T-helper 2 cell (primary cell): Measurements from ENCODE around the gene CHIT1.
"Not testable (repeated sequence)": the region's sequence is repeated elsewhere in the genome, so short reads cannot be mapped to it uniquely, and the experiment has no call there.

Source experiments
- DNase-seq, 5 experiments: peaks; one replicate each; pipeline versions ENCODE4 v3.0.0 to v3.0.0-alpha.2; 2012 to 2022

The CHIT1 gene

GRCh38 chr1:203265541-203265940, 36.1 kb upstream of the CHIT1 start:
- no peak for DNase-seq

- no peak for DNase-seq
Measured at GRCh38 chr1:203264052-203264501, 34.6 kb upstream of the CHIT1 start.

DNA sequence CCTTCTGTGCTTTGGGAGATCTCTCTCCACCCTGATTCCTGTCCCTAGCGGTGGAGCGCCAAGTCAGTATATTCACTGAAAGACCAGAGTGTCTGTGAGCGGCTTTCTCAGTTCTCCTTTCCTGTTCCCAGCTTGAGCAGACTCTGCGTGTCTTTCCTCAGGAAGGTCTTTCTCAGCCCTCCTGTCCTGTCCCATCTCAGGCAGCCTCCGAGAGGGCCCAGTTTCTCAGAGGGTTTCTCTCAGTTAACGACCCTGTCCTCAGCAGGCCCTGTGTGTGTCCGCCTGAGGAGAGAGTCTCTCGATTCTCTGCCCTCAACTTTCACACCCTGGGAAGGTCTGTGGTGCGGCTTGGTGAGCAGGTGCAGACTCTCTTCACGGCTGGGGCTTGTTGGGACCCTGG, 34.0 kb upstream of the CHIT1 start:
- DNase-seq, result no peak

DNA sequence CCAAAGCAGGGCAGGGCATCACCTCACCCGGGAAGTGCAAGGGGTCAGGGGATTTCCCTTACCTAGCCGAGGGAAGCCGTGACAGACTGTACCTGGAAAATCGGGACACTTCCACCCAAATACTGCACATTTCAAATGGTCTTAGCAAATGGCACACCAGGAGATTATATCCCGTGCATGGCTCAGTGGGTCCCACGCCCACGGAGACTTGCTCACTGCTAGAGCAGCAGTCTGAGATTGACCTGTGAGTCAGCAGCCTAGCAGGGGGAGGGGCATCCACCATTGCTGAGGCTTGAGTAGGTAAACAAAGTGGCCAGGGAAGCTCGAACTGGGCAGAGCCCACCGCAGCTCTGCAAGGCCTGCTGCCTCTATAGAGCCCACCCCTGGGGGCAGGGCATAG, 27.2 kb upstream of the CHIT1 start:
- not testable (repeated sequence) for DNase-seq

- not testable (repeated sequence) for DNase-seq
Measured at GRCh38 chr1:203254782-203255181, 25.3 kb upstream of the CHIT1 start.

GRCh38 chr1:203252678-203253077, 23.2 kb upstream of the CHIT1 start:
- DNase-seq, result no peak

DNA sequence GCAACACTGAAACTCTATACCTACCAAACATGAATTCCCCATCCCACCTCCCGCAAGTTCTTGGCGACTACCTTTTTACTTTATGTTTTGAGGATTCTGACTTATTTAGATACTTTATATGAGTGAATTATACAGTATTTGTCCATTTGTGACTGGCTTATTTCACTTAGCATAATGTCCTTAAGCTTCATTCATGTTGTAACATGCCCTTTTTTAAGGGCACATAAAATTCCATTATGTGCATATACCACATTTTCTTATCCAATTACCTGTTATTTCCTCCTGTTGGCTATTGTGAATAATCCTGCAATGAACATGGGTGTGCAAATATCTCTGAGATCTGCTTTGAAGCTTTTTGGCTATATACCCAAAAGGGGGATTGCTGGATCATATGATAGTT, 22.0 kb upstream of the CHIT1 start:
- no peak for DNase-seq

DNA sequence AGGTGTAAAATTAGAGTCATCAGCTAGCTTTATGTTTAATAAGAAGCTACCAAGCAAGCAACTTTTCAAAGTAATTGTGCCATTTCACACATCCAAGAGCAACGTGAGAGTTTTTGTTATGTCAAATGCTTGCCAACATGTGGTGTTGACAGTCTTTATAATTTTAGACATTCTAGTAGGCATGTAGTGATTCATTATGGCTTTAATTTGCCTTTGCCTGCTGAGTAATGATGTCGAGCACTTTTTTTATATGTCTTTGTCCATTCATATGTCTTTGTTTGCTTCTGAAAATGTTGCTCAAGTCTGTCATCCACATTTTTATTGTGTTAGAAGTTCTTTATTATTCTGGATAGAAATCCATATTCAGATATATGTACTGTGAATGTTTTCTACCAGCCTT, 21.4 kb upstream of the CHIT1 start:
- no peak for DNase-seq

- no peak for DNase-seq
Measured at GRCh38 chr1:203244776-203245175, 15.3 kb upstream of the CHIT1 start.

GRCh38 chr1:203241708-203242107, 12.2 kb upstream of the CHIT1 start:
- DNase-seq, result not testable (repeated sequence)

DNA sequence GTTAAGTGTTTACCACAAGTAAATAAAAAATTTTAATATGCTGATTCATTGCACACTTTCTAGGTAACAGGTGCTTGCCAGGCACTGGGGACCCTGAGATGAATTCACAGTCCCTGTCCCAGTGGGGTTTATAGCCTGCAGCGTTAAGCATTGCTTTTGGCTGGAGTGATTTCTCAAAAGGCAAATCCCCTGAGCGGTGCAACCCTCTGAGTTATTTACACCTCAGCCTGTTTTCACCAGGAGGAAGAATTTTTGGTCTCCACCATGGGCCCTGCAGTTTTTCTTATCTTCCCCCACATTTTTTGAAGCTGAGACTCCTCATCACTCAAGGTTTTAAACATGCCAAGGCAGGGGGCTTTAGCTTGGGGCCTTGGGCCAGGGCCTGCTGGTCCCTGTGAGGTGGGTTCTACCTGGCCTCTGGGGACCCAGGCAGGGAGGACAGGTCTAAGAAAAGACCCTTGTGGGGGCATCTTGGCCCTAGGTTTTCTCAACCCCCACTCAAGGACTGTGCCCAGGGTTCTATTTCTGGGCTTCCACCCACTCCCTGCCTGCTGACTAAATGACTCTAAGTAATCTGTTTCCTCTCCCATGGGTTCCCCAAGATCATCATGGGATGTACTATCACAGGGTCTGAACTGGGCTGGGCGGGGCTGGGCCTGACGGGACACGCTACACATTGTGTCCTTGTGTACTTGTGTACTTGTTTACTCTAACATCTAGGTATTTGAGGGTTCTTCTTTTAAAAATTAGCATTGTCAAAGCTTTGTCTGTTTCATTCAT, 10.2 kb upstream of the CHIT1 start:
- no peak for DNase-seq

GRCh38 chr1:203239081-203239480, 9.6 kb upstream of the CHIT1 start:
- no peak for DNase-seq

DNA sequence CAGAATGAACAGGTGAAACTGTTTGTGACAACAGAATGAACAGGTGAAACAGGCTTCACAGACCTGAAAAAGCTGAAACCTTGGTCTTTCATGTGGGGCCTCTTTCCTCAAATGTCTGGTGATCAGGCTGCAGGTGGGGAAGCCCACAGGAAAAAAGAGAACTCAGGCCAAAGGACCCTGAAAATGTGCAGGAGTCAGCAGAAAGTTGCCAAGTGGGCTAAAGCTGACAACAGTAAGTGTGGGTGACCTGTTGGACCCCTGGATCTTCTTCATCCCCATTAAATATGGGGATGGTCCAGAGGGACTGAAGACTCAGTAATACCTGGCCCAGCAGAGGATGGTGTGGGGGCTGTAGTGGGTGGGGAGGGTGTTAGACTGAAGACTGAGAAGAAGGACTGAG, 9.1 kb upstream of the CHIT1 start:
- DNase-seq, result no peak

- DNase-seq, result not testable (repeated sequence)
Measured at GRCh38 chr1:203234901-203235300, 5.4 kb upstream of the CHIT1 start.

DNA sequence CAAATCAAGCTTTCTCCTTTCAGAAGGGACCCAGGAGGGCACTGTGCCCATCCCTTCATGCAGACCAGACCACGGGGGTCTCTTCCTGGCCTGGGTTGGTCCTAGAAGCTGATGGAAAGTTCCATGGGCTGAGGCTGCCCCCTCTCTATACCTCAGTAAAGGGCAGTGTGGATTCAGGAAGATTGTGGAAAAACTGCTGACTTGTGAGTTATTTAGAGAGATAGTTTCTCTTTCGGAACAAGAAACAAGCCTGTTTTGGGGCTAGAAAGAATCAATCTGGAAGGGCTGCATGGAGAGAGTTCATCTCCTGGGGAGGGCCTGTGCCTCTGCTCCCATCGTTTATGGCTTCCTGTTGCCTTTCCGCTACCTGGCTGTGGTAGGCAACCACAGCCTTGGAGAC, 803 bp downstream of the CHIT1 start:
- DNase-seq, result no peak

DNA sequence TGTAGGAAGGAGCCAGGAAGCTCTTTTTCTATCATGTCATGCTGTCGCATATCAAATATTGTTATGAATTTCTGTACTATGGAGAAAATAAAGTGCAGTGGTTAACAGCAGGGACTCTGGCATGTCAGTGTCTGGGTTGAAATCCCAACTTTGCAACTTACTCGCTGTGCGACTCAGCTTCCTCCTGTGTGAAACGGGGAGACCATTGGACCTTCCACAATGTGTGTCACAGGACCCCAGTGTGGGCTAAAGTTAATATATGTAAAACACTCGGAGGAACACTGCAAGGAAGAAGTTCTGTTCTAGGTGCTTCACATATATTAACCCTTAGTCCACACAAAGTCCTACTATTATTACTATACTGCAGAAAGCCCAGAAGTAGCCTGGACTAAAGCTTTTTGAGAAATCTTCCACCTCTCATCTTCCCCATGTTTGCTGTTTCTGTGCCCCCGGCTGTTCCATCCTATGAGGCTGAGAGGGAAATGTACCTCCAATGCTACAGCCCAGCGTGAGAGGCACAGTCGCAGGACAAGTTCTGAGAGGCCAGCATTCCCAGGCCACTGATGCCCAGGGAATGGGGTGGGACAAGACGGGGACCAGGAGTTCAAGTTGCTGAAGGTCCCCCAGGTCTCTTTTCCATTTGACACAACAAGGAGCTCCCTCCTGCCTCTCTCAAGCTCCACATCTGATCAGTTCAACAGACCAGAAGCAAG, 1.9 kb downstream of the CHIT1 start:
- DNase-seq, result no peak

- DNase-seq, result no peak
Measured at GRCh38 chr1:203225071-203225470, 4.4 kb downstream of the CHIT1 start.

- DNase-seq, result no peak
Measured at GRCh38 chr1:203223012-203223775, 6.3 kb downstream of the CHIT1 start.

GRCh38 chr1:203219934-203220333, 9.5 kb downstream of the CHIT1 start:
- DNase-seq, result no peak

GRCh38 chr1:203219171-203219570, 10.3 kb downstream of the CHIT1 start:
- no peak for DNase-seq

- DNase-seq, result no peak
Measured at GRCh38 chr1:203217668-203218067, 11.8 kb downstream of the CHIT1 start.

- DNase-seq, result no peak
Measured at GRCh38 chr1:203217139-203217655, 12.3 kb downstream of the CHIT1 start.
